ENCODE results near the gene CDKN2AIPNL.

Gene CDKN2AIPNL

DNA sequence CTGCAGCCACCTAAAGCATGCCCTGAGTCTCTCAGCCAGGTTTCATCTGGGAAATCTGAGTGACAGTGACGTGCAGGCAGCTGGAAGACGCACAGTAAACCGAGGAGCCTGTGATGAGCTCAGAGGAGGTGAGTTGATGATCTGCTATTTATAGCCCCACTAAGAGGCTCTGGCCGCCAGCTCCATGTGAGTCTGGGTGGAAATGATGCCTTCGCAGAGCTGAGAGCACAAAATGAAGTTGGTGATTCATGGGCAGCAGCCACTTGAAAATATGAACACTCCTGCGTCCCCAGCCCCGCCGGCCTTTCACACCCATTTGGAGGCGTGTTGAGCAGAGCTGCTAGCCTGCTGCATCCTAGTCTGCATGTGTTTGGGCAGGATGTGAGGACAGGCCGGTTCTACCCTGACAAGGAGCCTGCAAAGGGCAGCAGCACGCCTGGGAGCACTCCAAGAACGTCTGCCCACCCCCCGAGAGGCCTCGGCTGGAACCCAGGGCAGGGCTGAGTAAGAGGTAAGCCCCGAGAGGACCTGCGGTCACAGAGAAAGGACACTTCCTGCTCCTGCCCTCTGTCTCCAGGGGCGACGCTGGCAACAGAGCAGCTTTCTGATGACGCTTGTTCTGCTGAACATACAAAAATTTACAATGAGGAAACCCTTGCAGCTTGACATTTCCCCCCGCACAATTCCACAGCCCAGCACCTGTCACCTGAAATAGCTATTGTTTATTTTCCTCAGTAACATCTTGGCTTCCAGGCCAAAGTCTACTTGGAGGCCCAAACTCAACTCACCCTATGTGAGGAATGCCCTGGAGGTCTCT is 25.1 kb upstream of the CDKN2AIPNL start (continued):
- TF ChIP-seq, protein P1, sequence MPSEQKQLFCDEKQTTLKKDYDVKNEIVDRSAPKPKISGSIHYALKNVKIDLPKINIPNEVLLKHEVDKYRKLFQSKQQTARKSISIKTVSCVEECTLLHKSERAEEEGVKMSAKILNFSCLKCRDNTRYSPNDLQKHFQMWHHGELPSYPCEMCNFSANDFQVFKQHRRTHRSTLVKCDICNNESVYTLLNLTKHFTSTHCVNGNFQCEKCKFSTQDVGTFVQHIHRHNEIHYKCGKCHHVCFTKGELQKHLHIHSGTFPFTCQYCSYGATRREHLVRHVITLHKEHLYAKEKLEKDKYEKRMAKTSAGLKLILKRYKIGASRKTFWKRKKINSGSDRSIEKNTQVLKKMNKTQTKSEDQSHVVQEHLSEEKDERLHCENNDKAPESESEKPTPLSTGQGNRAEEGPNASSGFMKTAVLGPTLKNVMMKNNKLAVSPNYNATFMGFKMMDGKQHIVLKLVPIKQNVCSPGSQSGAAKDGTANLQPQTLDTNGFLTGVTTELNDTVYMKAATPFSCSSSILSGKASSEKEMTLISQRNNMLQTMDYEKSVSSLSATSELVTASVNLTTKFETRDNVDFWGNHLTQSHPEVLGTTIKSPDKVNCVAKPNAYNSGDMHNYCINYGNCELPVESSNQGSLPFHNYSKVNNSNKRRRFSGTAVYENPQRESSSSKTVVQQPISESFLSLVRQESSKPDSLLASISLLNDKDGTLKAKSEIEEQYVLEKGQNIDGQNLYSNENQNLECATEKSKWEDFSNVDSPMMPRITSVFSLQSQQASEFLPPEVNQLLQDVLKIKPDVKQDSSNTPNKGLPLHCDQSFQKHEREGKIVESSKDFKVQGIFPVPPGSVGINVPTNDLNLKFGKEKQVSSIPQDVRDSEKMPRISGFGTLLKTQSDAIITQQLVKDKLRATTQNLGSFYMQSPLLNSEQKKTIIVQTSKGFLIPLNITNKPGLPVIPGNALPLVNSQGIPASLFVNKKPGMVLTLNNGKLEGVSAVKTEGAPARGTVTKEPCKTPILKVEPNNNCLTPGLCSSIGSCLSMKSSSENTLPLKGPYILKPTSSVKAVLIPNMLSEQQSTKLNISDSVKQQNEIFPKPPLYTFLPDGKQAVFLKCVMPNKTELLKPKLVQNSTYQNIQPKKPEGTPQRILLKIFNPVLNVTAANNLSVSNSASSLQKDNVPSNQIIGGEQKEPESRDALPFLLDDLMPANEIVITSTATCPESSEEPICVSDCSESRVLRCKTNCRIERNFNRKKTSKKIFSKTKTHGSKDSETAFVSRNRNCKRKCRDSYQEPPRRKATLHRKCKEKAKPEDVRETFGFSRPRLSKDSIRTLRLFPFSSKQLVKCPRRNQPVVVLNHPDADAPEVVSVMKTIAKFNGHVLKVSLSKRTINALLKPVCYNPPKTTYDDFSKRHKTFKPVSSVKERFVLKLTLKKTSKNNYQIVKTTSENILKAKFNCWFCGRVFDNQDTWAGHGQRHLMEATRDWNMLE (tag by site-specific recombination; conservative IDR thresholded peaks at IDR 0.05; ENCODE audit: low read depth), result no peak
- TF ChIP-seq ZNF138 (tag by site-specific recombination; IDR thresholded peaks at IDR 0.05; ENCODE audit: borderline replicate concordance) (no peak), SP3 (tag by site-specific recombination; IDR thresholded peaks at IDR 0.05) (no peak), ZXDB (tag by site-specific recombination; IDR thresholded peaks at IDR 0.05) (no peak), ZNF157 (tag by site-specific recombination; IDR thresholded peaks at IDR 0.05) (no peak), ZNF10 (tag by site-specific recombination; IDR thresholded peaks at IDR 0.05) (no peak), ZSCAN16 (tag by site-specific recombination; IDR thresholded peaks at IDR 0.05) (no peak), ZNF146 (tag by site-specific recombination; IDR thresholded peaks at IDR 0.05) (no peak), WT1 (tag by site-specific recombination; IDR thresholded peaks at IDR 0.05) (no peak), ZNF707 (tag by site-specific recombination; IDR thresholded peaks at IDR 0.05) (no peak), ZNF501 (tag by site-specific recombination; IDR thresholded peaks at IDR 0.05) (no peak), ZNF624 (tag by site-specific recombination; IDR thresholded peaks at IDR 0.05) (no peak), EGR2 (tag by site-specific recombination; IDR thresholded peaks at IDR 0.05; ENCODE audit: low read depth) (no peak), ZBTB48 (tag by site-specific recombination; IDR thresholded peaks at IDR 0.05) (no peak), SP7 (tag by site-specific recombination; IDR thresholded peaks at IDR 0.05) (peak; percentile 23; the same call in 1 of the 2 replicates), PRDM10 (tag by site-specific recombination; IDR thresholded peaks at IDR 0.05) (no peak), ZIC2 (tag by site-specific recombination; IDR thresholded peaks at IDR 0.05) (no peak), GLI4 (tag by site-specific recombination; IDR thresholded peaks at IDR 0.05) (no peak), ZNF391 (tag by site-specific recombination; IDR thresholded peaks at IDR 0.05; ENCODE audit: borderline replicate concordance, low read depth) (no peak), ZSCAN5A (tag by site-specific recombination; IDR thresholded peaks at IDR 0.05) (no peak), ZBTB17 (tag by site-specific recombination; IDR thresholded peaks at IDR 0.05) (peak; percentile 12; the same call in 1 of the 2 replicates), ZBTB20 (tag by site-specific recombination; IDR thresholded peaks at IDR 0.05) (no peak), ZNF560 (tag by site-specific recombination; IDR thresholded peaks at IDR 0.05; ENCODE audit: borderline replicate concordance) (no peak)
- TF ChIP-seq, protein P2, sequence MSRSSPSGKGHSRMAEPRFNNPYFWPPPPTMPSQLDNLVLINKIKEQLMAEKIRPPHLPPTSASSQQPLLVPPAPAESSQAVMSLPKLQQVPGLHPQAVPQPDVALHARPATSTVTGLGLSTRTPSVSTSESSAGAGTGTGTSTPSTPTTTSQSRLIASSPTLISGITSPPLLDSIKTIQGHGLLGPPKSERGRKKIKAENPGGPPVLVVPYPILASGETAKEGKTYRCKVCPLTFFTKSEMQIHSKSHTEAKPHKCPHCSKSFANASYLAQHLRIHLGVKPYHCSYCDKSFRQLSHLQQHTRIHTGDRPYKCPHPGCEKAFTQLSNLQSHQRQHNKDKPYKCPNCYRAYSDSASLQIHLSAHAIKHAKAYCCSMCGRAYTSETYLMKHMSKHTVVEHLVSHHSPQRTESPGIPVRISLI (tag by site-specific recombination; IDR thresholded peaks at IDR 0.05), result no peak
- TF ChIP-seq, protein P3, sequence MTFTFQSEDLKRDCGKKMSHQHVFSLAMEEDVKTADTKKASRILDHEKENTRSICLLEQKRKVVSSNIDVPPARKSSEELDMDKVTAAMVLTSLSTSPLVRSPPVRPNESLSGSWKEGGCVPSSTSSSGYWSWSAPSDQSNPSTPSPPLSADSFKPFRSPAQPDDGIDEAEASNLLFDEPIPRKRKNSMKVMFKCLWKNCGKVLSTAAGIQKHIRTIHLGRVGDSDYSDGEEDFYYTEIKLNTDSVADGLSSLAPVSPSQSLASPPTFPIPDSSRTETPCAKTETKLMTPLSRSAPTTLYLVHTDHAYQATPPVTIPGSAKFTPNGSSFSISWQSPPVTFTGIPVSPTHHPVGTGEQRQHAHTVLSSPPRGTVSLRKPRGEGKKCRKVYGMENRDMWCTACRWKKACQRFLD (tag by site-specific recombination; IDR thresholded peaks at IDR 0.05), result no peak
- TF ChIP-seq, protein P4, sequence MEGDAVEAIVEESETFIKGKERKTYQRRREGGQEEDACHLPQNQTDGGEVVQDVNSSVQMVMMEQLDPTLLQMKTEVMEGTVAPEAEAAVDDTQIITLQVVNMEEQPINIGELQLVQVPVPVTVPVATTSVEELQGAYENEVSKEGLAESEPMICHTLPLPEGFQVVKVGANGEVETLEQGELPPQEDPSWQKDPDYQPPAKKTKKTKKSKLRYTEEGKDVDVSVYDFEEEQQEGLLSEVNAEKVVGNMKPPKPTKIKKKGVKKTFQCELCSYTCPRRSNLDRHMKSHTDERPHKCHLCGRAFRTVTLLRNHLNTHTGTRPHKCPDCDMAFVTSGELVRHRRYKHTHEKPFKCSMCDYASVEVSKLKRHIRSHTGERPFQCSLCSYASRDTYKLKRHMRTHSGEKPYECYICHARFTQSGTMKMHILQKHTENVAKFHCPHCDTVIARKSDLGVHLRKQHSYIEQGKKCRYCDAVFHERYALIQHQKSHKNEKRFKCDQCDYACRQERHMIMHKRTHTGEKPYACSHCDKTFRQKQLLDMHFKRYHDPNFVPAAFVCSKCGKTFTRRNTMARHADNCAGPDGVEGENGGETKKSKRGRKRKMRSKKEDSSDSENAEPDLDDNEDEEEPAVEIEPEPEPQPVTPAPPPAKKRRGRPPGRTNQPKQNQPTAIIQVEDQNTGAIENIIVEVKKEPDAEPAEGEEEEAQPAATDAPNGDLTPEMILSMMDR (tag by site-specific recombination; IDR thresholded peaks at IDR 0.05), result no peak

All from HEK293 (cell line).